ENCODE results near the gene SPC25. TPM values are rescaled to one million over a fixed set of nuclear protein-coding genes. Genes with fewer than 3 reads are reported as not detected.

The SPC25 gene
- total RNA-seq, 1 experiment from 2014 or later: 3.5 TPM

GRCh38 chr2:168920504-168921157 lies 30.4 kb upstream of the SPC25 start:
- TF ChIP-seq CTCF (IDR thresholded peaks at IDR 0.05; ENCODE audit: unreplicated experiment): peak; percentile 70
- no peak overlapping the region for H3K4me3 Mint-ChIP-seq (ENCODE audit: unreplicated experiment)
- intact Hi-C loops (cut with micrococcal nuclease): loop anchor here (1.0 to 10.0 kb wide), 4 partner anchors 147 to 783 kb away; no protein-coding TSS in a partner anchor
- no peak overlapping the region for H3K27ac Mint-ChIP-seq (ENCODE audit: low read depth, unreplicated experiment)
- H3K9me3 Mint-ChIP-seq (ENCODE audit: unreplicated experiment): no peaks in the 10 kb centered on the region
- no peaks in the 10 kb centered on the region for H3K4me1 Mint-ChIP-seq (ENCODE audit: insufficient read depth, unreplicated experiment)
- no peaks in the 10 kb centered on the region for H3K36me3 Mint-ChIP-seq (ENCODE audit: insufficient read depth, unreplicated experiment)
- ChIA-PET POLR2A (no interaction called here), CTCF (interaction anchor here (0.6 to 2.0 kb wide), 26 partner anchors 11 to 788 kb away, joined by 3 to 20 read pairs (median 4); no protein-coding TSS in a partner anchor)
- BruUV-seq (replicated peaks): no TSS peak
- H3K27me3 Mint-ChIP-seq (ENCODE audit: insufficient read depth, unreplicated experiment): peaks cover 61% of the 10 kb centered on the region
- DNase-seq (ENCODE audit: unreplicated experiment): peak; percentile 56

- intact Hi-C loops (cut with micrococcal nuclease): no loop called here
- no peaks in the 10 kb centered on the region for H3K36me3 Mint-ChIP-seq (ENCODE audit: insufficient read depth, unreplicated experiment)
- H3K9me3 Mint-ChIP-seq (ENCODE audit: unreplicated experiment): no peaks in the 10 kb centered on the region
- no peak for DNase-seq (ENCODE audit: unreplicated experiment)
- no TSS peak for BruUV-seq (replicated peaks)
- ChIA-PET CTCF (interaction anchor here (1.4 kb wide), 1 partner anchor 9 kb away, joined by 5 read pairs; no protein-coding TSS in a partner anchor), POLR2A (no interaction called here)
- no peak for TF ChIP-seq CTCF (IDR thresholded peaks at IDR 0.05; ENCODE audit: unreplicated experiment)
- H3K4me1 Mint-ChIP-seq (ENCODE audit: insufficient read depth, unreplicated experiment): peaks cover 5% of the 10 kb centered on the region
- H3K27ac Mint-ChIP-seq (ENCODE audit: low read depth, unreplicated experiment): no peak overlapping the region
- H3K27me3 Mint-ChIP-seq (ENCODE audit: insufficient read depth, unreplicated experiment): peaks cover 61% of the 10 kb centered on the region
- no peak overlapping the region for H3K4me3 Mint-ChIP-seq (ENCODE audit: unreplicated experiment)
Measured at GRCh38 chr2:168916331-168916675, 26.1 kb upstream of the SPC25 start.

- intact Hi-C loops (cut with micrococcal nuclease): no loop called here
- H3K27me3 Mint-ChIP-seq (ENCODE audit: insufficient read depth, unreplicated experiment): peaks cover 55% of the 10 kb centered on the region
- BruUV-seq (replicated peaks): no TSS peak
Measured at GRCh38 chr2:168915441-168916330, 25.5 kb upstream of the SPC25 start.

More at GRCh38 chr2:168915441-168916330, 25.5 kb upstream of the SPC25 start:
- no peaks in the 10 kb centered on the region for H3K36me3 Mint-ChIP-seq (ENCODE audit: insufficient read depth, unreplicated experiment)
- DNase-seq (ENCODE audit: unreplicated experiment): no peak
- ChIA-PET CTCF (interaction anchor here (0.5 to 1.4 kb wide), 2 partner anchors 9 to 12 kb away, joined by 3 to 5 read pairs; no protein-coding TSS in a partner anchor), POLR2A (no interaction called here)
- H3K4me1 Mint-ChIP-seq (ENCODE audit: insufficient read depth, unreplicated experiment): peaks cover 5% of the 10 kb centered on the region
- H3K9me3 Mint-ChIP-seq (ENCODE audit: unreplicated experiment): no peaks in the 10 kb centered on the region
- H3K27ac Mint-ChIP-seq (ENCODE audit: low read depth, unreplicated experiment): no peak overlapping the region
- TF ChIP-seq CTCF (IDR thresholded peaks at IDR 0.05; ENCODE audit: unreplicated experiment): no peak
- no peak overlapping the region for H3K4me3 Mint-ChIP-seq (ENCODE audit: unreplicated experiment)
